Stomach (tissue), 9 donors: ENCODE measurements around the gene GABRG3. TPM values are rescaled to one million over a fixed set of nuclear protein-coding genes. Genes with fewer than 3 reads are reported as not detected.

Source experiments
- DNase-seq, 2 donors: peaks; one replicate each; pipeline versions ENCODE4 v3.0.0 to v3.0.0-alpha.2; 2013 to 2019
- H3K27ac ChIP-seq, 5 donors: fragments of 200-600 bp in 4 of 5; sonication (generic) in 4 of 5; one replicate each; pipeline ENCODE4 v1.5.1; 2013 to 2019; ENCODE audit warnings: mild to moderate bottlenecking in 1 of 5, moderate library complexity in 1 of 5
- H3K27me3 ChIP-seq, 3 donors: fragments of 200-600 bp; sonication (generic); one replicate each; pipeline ENCODE4 v1.5.1; 2017 to 2019; ENCODE audit warnings: mixed run types in 1 of 3
- H3K36me3 ChIP-seq, 4 donors: fragments of 200-600 bp; sonication (generic); 1 replicate in 3 of 4; 2 replicates in 1 of 4; pipeline ENCODE4 v1.5.1; 2016 to 2019
- H3K4me1 ChIP-seq, 4 donors: fragments of 200-600 bp; sonication (generic); one replicate each; pipeline ENCODE4 v1.5.1; 2016 to 2019
- H3K4me3 ChIP-seq, 4 donors: fragments of 200-600 bp; sonication (generic) in 3 of 4; one replicate each; pipeline ENCODE4 v1.5.1; 2016 to 2019; ENCODE audit warnings: mild to moderate bottlenecking in 1 of 4
- H3K9me3 ChIP-seq, 4 donors: fragments of 200-600 bp; sonication (generic); one replicate each; pipeline ENCODE4 v1.5.1; 2016 to 2019
- CTCF ChIP-seq, 7 experiments: fragments of 450-650 bp in 4 of 7; fragments of 200-600 bp in 3 of 7; sonication (generic) in 3 of 7; IDR thresholded peaks; one replicate each; pipeline ENCODE4 v1.5.1; 2016 to 2019; ENCODE audit warnings: antibody characterized with exemption in 7 of 7, control low read depth in 2 of 7, mild to moderate bottlenecking in 1 of 7
- EP300 ChIP-seq: sonication (generic); formaldehyde crosslinking; IDR thresholded peaks from one replicate; pipeline ENCODE4 v1.6.1; 2017; ENCODE audit warnings: antibody characterized with exemption
- POLR2A ChIP-seq, 4 donors: fragments of 450-650 bp; IDR thresholded peaks; one replicate each; pipeline ENCODE4 v1.6.1; 2016; ENCODE audit warnings: antibody characterized with exemption in 4 of 4, control low read depth in 2 of 4, mild to moderate bottlenecking in 1 of 4, moderate library complexity in 1 of 4
- POLR2AphosphoS5 ChIP-seq, 3 donors: sonication (generic); formaldehyde crosslinking; IDR thresholded peaks; one replicate each; pipeline ENCODE4 v1.6.1; 2016; ENCODE audit warnings: antibody characterized with exemption in 3 of 3
- WGBS, 5 donors: extraction: QIAGEN DNeasy Blood & Tissue Kit in 3 of 5; methylation state at CpG; one replicate each; pipeline versions ENCODE4 v1.1.5 to v1.1.7; 2013 to 2018; 5-methylcytosine and 5-hydroxymethylcytosine counted together
- intact Hi-C: fragments of 100-400 bp; cut with DNase I; formaldehyde crosslinking; loops from one replicate; pipeline ENCODE4 v1.15.1; 2023; ENCODE audit warnings: low total_unique reads
- polyA plus RNA-seq, 3 donors: library from polyadenylated mRNA; stranded (reverse); fragments of 200-250 nt; gene quantifications; one replicate each; pipeline ENCODE4 v1.2.3, GENCODE V29; 2013
- total RNA-seq, 5 donors: library from RNA; depleted of rRNA; stranded (reverse); fragments of >200 nt; gene quantifications; one replicate each; pipeline versions ENCODE4 v1.1.0 to v1.2.3, GENCODE V29; 2014 to 2016
- donor health status: healthy with polysubstance abuse.
- donor health status: Bipolar disorder and iron deficiency.
- donor health status: healthy.

Gene GABRG3
- total and polyA plus RNA-seq, 8 donors = 0.37 to 1.5 TPM; not detected in 6

GRCh38 chr15:27238707-27239423, 267.9 kb downstream of the GABRG3 start:
- Histone ChIP-seq H3K9me3 (peaks cover 0 to 3% (median 0%) of the 10 kb centered on the region in 4 donors), H3K27ac (no peak overlapping the region), H3K27me3 (no peaks in the 10 kb centered on the region), H3K4me1 (no peaks in the 10 kb centered on the region), H3K4me3 (no peak overlapping the region), H3K36me3 (no peaks in the 10 kb centered on the region)
- intact Hi-C loops = no loop called here
- DNase-seq = no peak
- TF ChIP-seq POLR2A (IDR thresholded peaks at IDR 0.05) (no peak), EP300 (no peak)
- WGBS, 5 donors = 49 to 58% (median 55%) methylated on average over 10 of the region's 10 CpGs

GRCh38 chr15:27241943-27242342, 271.0 kb downstream of the GABRG3 start:
- Histone ChIP-seq H3K36me3 (no peaks in the 10 kb centered on the region), H3K27ac (no peak overlapping the region), H3K27me3 (no peaks in the 10 kb centered on the region), H3K9me3 (peaks cover 0 to 18% (median 4%) of the 10 kb centered on the region in 4 donors), H3K4me1 (no peaks in the 10 kb centered on the region), H3K4me3 (no peak overlapping the region)
- WGBS, 5 donors = 46 to 68% (median 52%) methylated on average over 2 of the region's 2 CpGs
- TF ChIP-seq EP300 (no peak), POLR2AphosphoS5 (IDR thresholded peaks at IDR 0.05) (no peak), POLR2A (IDR thresholded peaks at IDR 0.05) (no peak), CTCF (IDR thresholded peaks at IDR 0.05) (no peak)
- intact Hi-C loops = no loop called here
- no peak for DNase-seq

- Histone ChIP-seq H3K36me3 (no peaks in the 10 kb centered on the region), H3K27me3 (no peaks in the 10 kb centered on the region), H3K27ac (no peak overlapping the region), H3K4me1 (no peaks in the 10 kb centered on the region), H3K4me3 (no peak overlapping the region), H3K9me3 (peaks cover 0 to 19% (median 4%) of the 10 kb centered on the region in 4 donors)
- WGBS, 5 donors = 69 to 91% (median 87%) methylated on average over 3 of the region's 3 CpGs
- TF ChIP-seq POLR2A (IDR thresholded peaks at IDR 0.05) (no peak), CTCF (IDR thresholded peaks at IDR 0.05) (no peak), EP300 (no peak), POLR2AphosphoS5 (IDR thresholded peaks at IDR 0.05) (no peak)
- intact Hi-C loops = no loop called here
- no peak for DNase-seq
Observed at GRCh38 chr15:27244047-27244446, 273.1 kb downstream of the GABRG3 start.

- intact Hi-C loops = no loop called here
- H3K36me3 ChIP-seq = no peaks in the 10 kb centered on the region
- peaks cover 0 to 29% (median 9%) of the 10 kb centered on the region in 4 donors for H3K9me3 ChIP-seq
- 79 to 94% (median 87%) methylated on average over 3 of the region's 3 CpGs for WGBS, 5 donors
- H3K27me3 ChIP-seq = no peaks in the 10 kb centered on the region
- DNase-seq = no peak
- H3K4me3 ChIP-seq = no peak overlapping the region
- no peak overlapping the region for H3K27ac ChIP-seq
- no peak for TF ChIP-seq CTCF (IDR thresholded peaks at IDR 0.05)
- TF ChIP-seq EP300 = no peak
- TF ChIP-seq POLR2A (IDR thresholded peaks at IDR 0.05) = no peak
- TF ChIP-seq POLR2AphosphoS5 (IDR thresholded peaks at IDR 0.05) = no peak
- H3K4me1 ChIP-seq = no peaks in the 10 kb centered on the region
Observed at GRCh38 chr15:27248251-27248650, 277.3 kb downstream of the GABRG3 start.
